CD14-positive monocyte (primary cell): ENCODE data around the gene PRKAR1B. TPM values are rescaled to one million over a fixed set of nuclear protein-coding genes. Genes with fewer than 3 reads are reported as not detected.

ENCODE experiments used
- DNase-seq, 3 donors: peaks; one replicate each; pipeline ENCODE4 v3.0.0-alpha.2; 2011 to 2022
- H2AFZ ChIP-seq: 2 replicates; pipeline ENCODE4 v1.6.0; 2012; ENCODE audit warnings: mild to moderate bottlenecking, low read depth, low read length, inconsistent platforms; ENCODE audit not compliant: insufficient read depth, poor library complexity, severe bottlenecking
- H3K27ac ChIP-seq, 2 donors: 1 replicate in 1 of 2; 2 replicates in 1 of 2; pipeline ENCODE4 v1.5.1; 2012 to 2013; ENCODE audit warnings: low read length in 2 of 2, control low read depth in 1 of 2, inconsistent platforms in 1 of 2, low read depth in 1 of 2, mild to moderate bottlenecking in 1 of 2
- H3K27me3 ChIP-seq, 2 donors: one replicate each; pipeline versions ENCODE4 v1.6.0 to v1.6.1; 2011 to 2013; ENCODE audit warnings: low read length in 2 of 2; ENCODE audit not compliant: control insufficient read depth in 2 of 2, insufficient read depth in 2 of 2
- H3K36me3 ChIP-seq, 2 donors: replicated peaks in 1 of 2; 1 replicate in 1 of 2; 2 replicates in 1 of 2; pipeline versions ENCODE4 v1.5.1 to v1.6.1; 2012 to 2013; ENCODE audit warnings: low read length in 2 of 2, control low read depth in 1 of 2, inconsistent platforms in 1 of 2, mild to moderate bottlenecking in 1 of 2; ENCODE audit not compliant: insufficient read depth in 2 of 2, control insufficient read depth in 1 of 2
- H3K4me1 ChIP-seq, 2 donors: 1 replicate in 1 of 2; 2 replicates in 1 of 2; pipeline versions ENCODE4 v1.5.1 to v1.6.1; 2012 to 2013; ENCODE audit warnings: low read length in 2 of 2, control low read depth in 1 of 2, inconsistent platforms in 1 of 2, mild to moderate bottlenecking in 1 of 2, moderate library complexity in 1 of 2; ENCODE audit not compliant: insufficient read depth in 2 of 2, control insufficient read depth in 1 of 2
- H3K4me2 ChIP-seq: replicated peaks from 2 replicates; pipeline ENCODE3; 2012; ENCODE audit warnings: low read length, moderate library complexity, mild to moderate bottlenecking; ENCODE audit not compliant: poor library complexity, severe bottlenecking; ENCODE audit errors: extremely low read depth
- H3K4me3 ChIP-seq, 3 experiments: fragments of 200-600 bp in 1 of 3; sonication (generic) in 1 of 3; replicated peaks in 1 of 3; 1 replicate in 2 of 3; 2 replicates in 1 of 3; pipeline ENCODE4 v1.5.1; 2011 to 2013; ENCODE audit warnings: low read length in 3 of 3, mild to moderate bottlenecking in 3 of 3, control low read depth in 2 of 3, low read depth in 2 of 3, inconsistent platforms in 1 of 3, moderate library complexity in 1 of 3
- H3K79me2 ChIP-seq: 2 replicates; pipeline ENCODE4 v1.6.0; 2012; ENCODE audit warnings: mild to moderate bottlenecking, control low read depth, inconsistent platforms, low read length, moderate library complexity; ENCODE audit not compliant: insufficient read depth
- H3K9ac ChIP-seq: 2 replicates; pipeline ENCODE4 v1.6.0; 2017; ENCODE audit warnings: low read length, mild to moderate bottlenecking; ENCODE audit not compliant: insufficient read depth, poor library complexity, severe bottlenecking
- H3K9me3 ChIP-seq, 2 donors: replicated peaks in 1 of 2; 1 replicate in 1 of 2; 2 replicates in 1 of 2; pipeline versions ENCODE4 v1.5.1 to v1.6.1; 2012 to 2013; ENCODE audit warnings: low read length in 2 of 2, control low read depth in 1 of 2; ENCODE audit not compliant: control insufficient read depth in 1 of 2, insufficient read depth in 1 of 2
- H4K20me1 ChIP-seq: 2 replicates; pipeline ENCODE4 v1.6.0; 2012; ENCODE audit warnings: mild to moderate bottlenecking, low read length, control low read depth, moderate library complexity; ENCODE audit not compliant: insufficient read depth
- H3K27ac Mint-ChIP-seq, 7 donors: one replicate each; pipeline ENCODE4 v1.8.0; 2020; ENCODE audit warnings: mild to moderate bottlenecking in 7 of 7, mixed read lengths in 7 of 7, moderate library complexity in 6 of 7, inconsistent platforms in 2 of 7
- H3K27me3 Mint-ChIP-seq, 3 donors: one replicate each; pipeline ENCODE4 v1.8.0; 2021 to 2022; ENCODE audit warnings: low read depth in 3 of 3, mild to moderate bottlenecking in 3 of 3, mixed read lengths in 3 of 3, moderate library complexity in 3 of 3, inconsistent platforms in 1 of 3
- H3K36me3 Mint-ChIP-seq, 2 donors: one replicate each; pipeline ENCODE4 v1.8.0; 2020; ENCODE audit warnings: mixed read lengths in 2 of 2, inconsistent platforms in 1 of 2, mild to moderate bottlenecking in 1 of 2
- H3K4me1 Mint-ChIP-seq: one replicate; pipeline ENCODE4 v1.8.0; 2020; ENCODE audit warnings: mild to moderate bottlenecking, mixed read lengths
- H3K4me3 Mint-ChIP-seq, 2 donors: one replicate each; pipeline ENCODE4 v1.8.0; 2020; ENCODE audit warnings: mild to moderate bottlenecking in 2 of 2, mixed read lengths in 2 of 2, moderate library complexity in 1 of 2
- H3K9me3 Mint-ChIP-seq, 7 donors: one replicate each; pipeline ENCODE4 v1.8.0; 2020 to 2022; ENCODE audit warnings: mixed read lengths in 7 of 7, mild to moderate bottlenecking in 6 of 7, moderate library complexity in 6 of 7, inconsistent platforms in 2 of 7
- CTCF ChIP-seq: fragments of 200-600 bp; IDR thresholded peaks from one replicate; pipeline ENCODE4 v1.8.0; 2022; ENCODE audit warnings: antibody characterized with exemption, mild to moderate bottlenecking
- WGBS: methylation state at CpG from one replicate; pipeline ENCODE4 v1.1.5; 2013; ENCODE audit warnings: missing lambda C conversion rate; ENCODE audit not compliant: insufficient coverage; 5-methylcytosine and 5-hydroxymethylcytosine counted together
- intact Hi-C, 2 donors: fragments of 100-400 bp; cut with micrococcal nuclease; formaldehyde crosslinking; loops; one replicate each; pipeline versions ENCODE4 v1.15.0 to v1.15.1; 2023
- polyA plus RNA-seq, 3 donors: library from polyadenylated mRNA; depleted of rRNA in 1 of 3; unstranded in 2 of 3; stranded (reverse) in 1 of 3; fragments of 300-500 nt in 2 of 3; fragments of >200 nt in 1 of 3; fragmentation: Illumina TruSeq in 2 of 3; gene quantifications; 1 replicate in 2 of 3; 2 replicates in 1 of 3; pipeline ENCODE4 v1.2.3, GENCODE V29; 2012 to 2021

The PRKAR1B gene
- polyA plus RNA-seq, 3 donors: 0.94 to 2.1 (median 1.1) TPM

- no peak overlapping the region for H3K27ac Mint-ChIP-seq
Measured at GRCh38 chr7:721619-722248, 5.3 kb downstream of the PRKAR1B start.

GRCh38 chr7:716636-717035, 10.4 kb downstream of the PRKAR1B start:
- no peak overlapping the region for H3K4me3 Mint-ChIP-seq
- peaks cover 15 to 25% (median 24%) of the 10 kb centered on the region in 3 donors for H3K27me3 Mint-ChIP-seq
- Histone ChIP-seq H3K27me3 (peaks cover 0 to 18% of the 10 kb centered on the region in 2 donors), H3K4me3 (no peak overlapping the region), H3K9me3 (peaks cover 7 to 10% of the 10 kb centered on the region in 2 donors), H3K4me1 (no peaks in the 10 kb centered on the region), H3K27ac (no peak overlapping the region), H3K79me2 (no peaks in the 10 kb centered on the region), H3K9ac (no peak overlapping the region), H3K4me2 (no peak overlapping the region), H2AFZ (no peak overlapping the region), H3K36me3 (no peaks in the 10 kb centered on the region), H4K20me1 (no peaks in the 10 kb centered on the region)
- no peak for DNase-seq
- no peak overlapping the region for H3K27ac Mint-ChIP-seq
- 93% methylated on average over 9 of the region's 11 CpGs for WGBS
- no peak for TF ChIP-seq CTCF
- H3K9me3 Mint-ChIP-seq: peaks cover 6 to 15% (median 12%) of the 10 kb centered on the region in 7 donors
- intact Hi-C loops: no loop called here
- no peaks in the 10 kb centered on the region for H3K36me3 Mint-ChIP-seq
- H3K4me1 Mint-ChIP-seq: peaks cover 2% of the 10 kb centered on the region

More at GRCh38 chr7:721619-722248, 5.3 kb downstream of the PRKAR1B start:
- no peak overlapping the region for H3K27ac ChIP-seq
- no CpG with 5 or more reads among the region's 5 CpGs for WGBS
- H3K4me1 ChIP-seq: peaks cover 6 to 9% of the 10 kb centered on the region in 2 donors
- no peak for TF ChIP-seq CTCF
- intact Hi-C loops: loop anchor here in 1 of 2 donors (10.0 kb wide), 1 partner anchor 117 kb away; no protein-coding TSS in a partner anchor
- no peaks in the 10 kb centered on the region for H4K20me1 ChIP-seq
- H3K9ac ChIP-seq: no peak overlapping the region
- no peak overlapping the region for H3K4me3 Mint-ChIP-seq
- DNase-seq: no peak
- peaks cover 33 to 54% (median 45%) of the 10 kb centered on the region in 7 donors for H3K9me3 Mint-ChIP-seq
- peaks cover 11% of the 10 kb centered on the region for H3K4me1 Mint-ChIP-seq
- no peak overlapping the region for H2AFZ ChIP-seq
- H3K36me3 Mint-ChIP-seq: peaks cover 0 to 3% of the 10 kb centered on the region in 2 donors
- no peaks in the 10 kb centered on the region for H3K79me2 ChIP-seq
- H3K36me3 ChIP-seq: no peaks in the 10 kb centered on the region
- peaks cover 1 to 3% (median 1%) of the 10 kb centered on the region in 3 donors for H3K27me3 Mint-ChIP-seq
- no peak overlapping the region for H3K4me3 ChIP-seq
- H3K4me2 ChIP-seq: no peak overlapping the region
- no peaks in the 10 kb centered on the region for H3K27me3 ChIP-seq
- H3K9me3 ChIP-seq: peaks cover 16 to 27% of the 10 kb centered on the region in 2 donors
